ENCODE results near the gene AKR1E2.

Gene AKR1E2

GRCh38 chr10:4847561-4848355 is 21.8 kb downstream of the AKR1E2 start:
- DNase-seq: no peak

- DNase-seq: no peak
Observed at GRCh38 chr10:4848356-4849041, 22.5 kb downstream of the AKR1E2 start.

GRCh38 chr10:4849042-4849402 is 23.0 kb downstream of the AKR1E2 start:
- no peak for DNase-seq

GRCh38 chr10:4849555-4850242 is 23.7 kb downstream of the AKR1E2 start:
- DNase-seq: peak; percentile 86

GRCh38 chr10:4850397-4850796 is 24.4 kb downstream of the AKR1E2 start:
- DNase-seq: no peak

- DNase-seq: no peak
Observed at GRCh38 chr10:4851176-4851575, 25.2 kb downstream of the AKR1E2 start.

- no peak for DNase-seq
Observed at GRCh38 chr10:4851846-4852245, 25.8 kb downstream of the AKR1E2 start.

- no peak for DNase-seq
Observed at GRCh38 chr10:4865945-4866661, 40.1 kb downstream of the AKR1E2 start.

GRCh38 chr10:4867109-4867519 is 41.1 kb downstream of the AKR1E2 start:
- DNase-seq: no peak

- DNase-seq: no peak
Observed at GRCh38 chr10:4867520-4868356, 41.7 kb downstream of the AKR1E2 start.

- DNase-seq: no peak
Observed at GRCh38 chr10:4868357-4868657, 42.3 kb downstream of the AKR1E2 start.

- DNase-seq: no peak
Observed at GRCh38 chr10:4882704-4883078, 56.7 kb downstream of the AKR1E2 start.

GRCh38 chr10:4883079-4883739 is 57.2 kb downstream of the AKR1E2 start:
- no peak for DNase-seq

- no peak for DNase-seq
Observed at GRCh38 chr10:4885162-4885561, 59.2 kb downstream of the AKR1E2 start.

- DNase-seq: no peak
Observed at GRCh38 chr10:4887501-4887900, 61.5 kb downstream of the AKR1E2 start.

- no peak for DNase-seq
Observed at GRCh38 chr10:4888236-4888635, 62.2 kb downstream of the AKR1E2 start.

GRCh38 chr10:4889959-4890358 is 64.0 kb downstream of the AKR1E2 start:
- no peak for DNase-seq

- DNase-seq: no peak
Observed at GRCh38 chr10:4892681-4893080, 66.7 kb downstream of the AKR1E2 start.

- no peak for DNase-seq
Observed at GRCh38 chr10:4894335-4894734, 68.3 kb downstream of the AKR1E2 start.
